NCI-H82 treated with DMSO at 0.1 percent for 48 hours (cell line): Measurements from ENCODE around the gene CHN2.
A peak's percentile ranks its signal among the peaks of the same experiment; 100 is the strongest.

Experiments used
- DNase-seq: peaks from one replicate; lab custom pipeline; 2025; ENCODE audit not compliant: unreplicated experiment; lab: John Stamatoyannopoulos, UW

The CHN2 gene

DNA sequence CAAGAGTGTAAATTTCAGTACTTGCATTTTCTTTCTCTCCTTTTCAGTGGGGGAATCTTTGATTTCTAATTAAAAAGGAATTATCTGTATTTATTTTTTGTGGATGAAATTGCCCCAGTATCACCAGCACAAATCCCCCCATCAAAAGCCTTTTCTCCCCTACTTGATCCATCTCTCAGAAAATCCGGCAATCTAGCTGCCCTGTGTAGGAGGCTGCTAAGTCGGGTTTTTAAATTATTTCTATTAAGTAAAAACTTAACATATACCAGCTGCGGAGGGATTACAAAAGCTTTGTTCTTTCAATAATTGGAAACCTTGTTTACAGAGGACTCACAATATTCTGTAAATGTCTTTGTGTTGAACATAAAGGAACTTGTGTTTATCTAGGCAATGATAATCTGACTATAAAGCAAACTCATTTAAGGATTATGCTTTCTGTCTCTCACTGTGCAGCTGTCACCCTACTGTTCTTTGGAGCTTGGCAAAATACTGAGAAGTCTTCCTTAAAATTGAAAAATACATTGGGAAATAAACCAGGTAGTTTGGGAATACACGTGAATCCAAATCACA lies 191.7 kb downstream of the CHN2 start:
- DNase-seq: peak; percentile 82

DNA sequence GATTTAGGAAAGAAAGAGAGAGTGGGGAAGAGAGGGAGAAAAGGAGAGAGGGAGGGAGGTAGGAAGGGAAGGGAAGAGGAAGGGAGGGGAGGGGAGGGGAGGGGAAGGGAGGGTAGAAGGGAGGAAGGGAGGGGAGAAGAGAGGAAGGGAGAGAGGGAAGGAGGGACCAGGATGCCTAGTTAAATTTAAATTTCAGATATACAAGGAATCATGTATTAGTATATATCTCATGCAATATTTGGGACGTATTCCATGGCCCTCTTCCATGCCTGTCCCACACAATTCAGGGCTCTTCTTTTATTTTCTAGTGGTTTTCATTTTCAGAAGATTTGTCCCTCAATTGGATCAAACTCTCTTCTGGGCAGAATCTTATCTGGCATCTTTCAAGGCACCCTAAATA lies 196.7 kb downstream of the CHN2 start:
- no peak for DNase-seq

DNA sequence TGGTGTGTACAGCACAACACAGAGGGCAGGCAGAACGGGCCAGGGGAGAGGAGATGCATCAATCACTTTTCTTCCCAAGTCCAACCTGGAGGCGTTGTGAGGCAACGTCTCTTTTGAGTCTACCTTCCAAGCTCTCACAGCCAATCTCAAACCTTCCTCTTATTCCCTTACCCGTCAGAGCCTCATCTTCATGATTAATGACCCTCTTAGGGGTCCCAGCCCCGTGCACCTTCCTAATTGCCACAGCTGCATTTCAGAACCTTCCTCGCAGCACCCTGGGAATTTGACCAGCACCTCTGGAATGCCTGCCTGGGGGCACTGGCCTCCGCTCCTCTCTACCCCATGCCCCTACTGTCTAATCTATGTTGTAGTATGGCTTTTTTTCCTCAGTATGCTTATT lies 199.7 kb downstream of the CHN2 start:
- DNase-seq: no peak

DNA sequence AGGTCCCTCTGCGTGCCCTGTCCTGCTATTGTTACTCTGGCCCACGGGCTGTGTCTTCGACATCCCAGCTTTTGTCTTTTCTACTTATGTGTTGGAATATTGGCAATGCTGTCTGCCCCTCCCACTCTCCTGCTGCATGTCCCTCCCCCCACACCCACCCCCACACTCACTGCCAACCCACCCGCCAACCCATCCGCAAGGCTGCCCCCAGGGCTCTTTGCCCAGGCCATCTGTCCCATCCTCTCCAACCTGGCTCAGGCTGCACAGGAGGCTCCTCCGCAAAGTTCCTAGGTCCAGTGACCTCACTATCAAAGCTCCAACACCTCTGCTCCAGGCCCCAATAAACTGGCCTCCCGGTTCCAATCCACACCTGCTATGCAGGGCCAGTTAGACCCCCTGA lies 202.0 kb downstream of the CHN2 start:
- DNase-seq: no peak

DNA sequence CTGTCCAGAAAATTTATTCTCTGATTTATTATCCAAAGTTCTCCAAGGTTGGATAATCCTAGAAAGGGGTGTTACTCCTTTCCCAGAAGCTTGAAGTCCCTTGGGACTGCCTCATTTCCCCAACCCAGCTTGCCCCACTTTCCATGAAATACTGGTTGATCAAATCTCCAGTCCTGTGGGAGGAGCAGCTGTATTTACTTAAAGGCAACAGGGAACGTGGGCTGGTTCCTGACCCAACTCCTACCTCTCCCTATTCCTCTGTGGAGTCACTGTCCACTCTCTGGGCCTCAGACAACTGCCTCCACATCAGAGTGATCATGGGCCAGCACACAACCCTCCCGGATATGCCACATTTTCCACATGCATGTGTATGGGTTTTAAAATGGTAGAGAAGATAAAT lies 202.8 kb downstream of the CHN2 start:
- no peak for DNase-seq

DNA sequence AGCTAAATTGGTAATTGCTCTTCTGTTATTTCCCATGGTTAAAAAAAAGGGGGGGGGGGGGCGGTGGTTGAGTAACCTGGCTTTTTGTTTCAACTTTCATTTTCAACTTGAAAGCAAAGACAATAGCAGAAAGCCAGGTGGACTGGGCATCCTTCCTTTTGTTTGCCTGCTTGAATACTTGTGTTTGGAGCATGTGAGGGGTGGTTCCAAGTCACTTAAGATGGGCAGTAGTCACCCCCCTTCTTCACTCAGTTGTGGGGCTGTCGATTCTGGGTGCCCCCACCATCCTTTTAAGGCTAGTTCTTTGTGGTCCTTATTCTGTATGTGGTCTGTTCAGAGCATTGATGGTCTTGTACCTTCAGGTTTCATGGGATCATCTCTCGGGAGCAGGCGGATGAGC lies 203.4 kb downstream of the CHN2 start:
- no peak for DNase-seq

DNA sequence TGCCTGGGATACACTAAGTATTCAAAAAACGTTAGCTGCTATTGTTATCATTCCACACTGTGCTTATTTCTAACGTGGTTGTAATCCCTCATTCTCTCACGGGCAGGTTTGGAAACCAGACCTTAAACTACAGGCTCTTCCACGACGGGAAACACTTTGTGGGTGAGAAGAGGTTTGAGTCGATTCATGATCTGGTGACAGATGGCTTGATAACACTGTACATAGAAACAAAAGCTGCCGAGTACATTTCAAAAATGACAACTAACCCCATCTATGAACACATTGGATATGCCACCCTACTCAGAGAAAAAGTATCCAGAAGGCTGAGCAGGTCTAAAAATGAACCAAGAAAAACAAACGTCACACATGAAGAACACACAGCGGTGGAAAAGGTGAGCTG lies 205.9 kb downstream of the CHN2 start:
- DNase-seq: no peak

DNA sequence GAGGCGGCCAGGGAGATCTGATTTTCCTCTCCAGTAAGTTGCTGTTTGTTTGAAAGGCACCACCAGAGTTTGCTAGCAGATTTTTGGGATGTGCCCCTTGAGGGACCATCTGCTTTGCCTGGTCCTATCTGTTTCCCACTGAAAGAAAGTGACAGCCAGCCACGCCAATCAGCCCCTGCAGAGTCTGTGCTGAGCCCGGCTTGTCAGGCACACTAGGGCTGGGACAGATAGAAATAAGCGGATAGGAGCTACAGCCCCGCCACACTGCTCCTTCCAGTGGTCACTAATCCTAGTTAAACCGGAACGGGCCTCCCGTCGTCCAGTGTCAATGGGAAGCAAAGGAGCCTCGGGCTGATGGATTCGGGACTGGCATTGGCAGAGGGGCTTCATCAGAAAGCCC lies 207.2 kb downstream of the CHN2 start:
- peak; percentile 16 for DNase-seq

DNA sequence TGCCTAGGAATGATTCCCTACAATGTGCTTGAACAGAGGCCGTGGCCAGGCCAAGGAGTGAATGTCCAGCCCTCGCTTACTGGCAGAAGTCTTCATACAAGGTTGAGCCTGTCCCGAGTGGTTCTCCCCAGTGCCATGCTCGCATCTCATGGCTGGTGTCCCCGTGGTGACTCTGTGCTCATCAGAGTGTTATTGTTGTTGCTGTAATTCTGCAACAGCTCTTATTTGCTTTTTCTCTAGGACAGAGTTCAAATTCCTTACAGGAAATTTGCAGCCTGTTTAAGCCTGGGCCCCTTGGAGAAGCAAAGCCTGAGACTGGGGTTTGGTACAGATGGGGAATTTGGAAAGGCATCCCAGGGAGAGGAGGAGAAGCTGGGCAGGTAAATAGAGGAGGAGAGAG lies 211.3 kb downstream of the CHN2 start:
- no peak for DNase-seq

DNA sequence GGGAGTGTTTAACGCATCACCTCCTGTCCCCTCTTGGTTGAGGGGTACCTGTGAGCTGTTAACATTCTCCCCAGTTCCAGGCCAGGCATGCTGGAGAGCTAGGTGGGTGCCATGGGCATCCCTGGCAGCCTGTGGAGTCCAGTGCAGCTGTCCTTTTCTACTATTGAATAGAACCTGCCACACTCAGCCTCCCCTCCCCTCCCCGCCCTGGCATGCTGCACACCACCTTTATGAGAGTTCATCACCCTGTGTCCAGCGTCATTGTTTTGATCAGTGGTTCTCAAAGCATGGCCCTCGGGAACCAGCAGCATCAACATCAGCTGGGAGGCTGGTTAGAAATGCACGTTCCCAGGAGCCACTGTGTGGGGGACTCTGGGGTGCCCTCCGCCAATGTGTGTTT lies 211.8 kb downstream of the CHN2 start:
- DNase-seq: no peak

DNA sequence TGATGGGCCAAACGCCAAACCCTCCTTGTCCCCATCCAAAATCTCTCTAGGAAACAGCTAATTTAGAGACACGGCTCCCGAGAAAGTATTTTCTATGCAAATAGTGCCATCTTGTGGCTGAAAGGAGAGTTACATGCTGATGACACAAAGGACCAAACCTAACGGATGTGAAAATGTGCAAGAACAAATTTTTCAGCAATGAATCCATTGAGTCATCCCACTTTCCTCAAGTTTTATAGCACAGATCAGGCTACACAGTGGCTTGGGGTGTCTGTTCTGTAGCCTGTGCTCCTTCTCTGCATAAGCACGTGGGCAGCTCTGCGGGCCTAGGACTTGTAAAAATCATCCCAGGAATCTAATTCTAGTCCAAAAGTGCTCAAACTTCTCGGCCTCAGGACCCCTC lies 214.3 kb downstream of the CHN2 start:
- peak; percentile 68 for DNase-seq

DNA sequence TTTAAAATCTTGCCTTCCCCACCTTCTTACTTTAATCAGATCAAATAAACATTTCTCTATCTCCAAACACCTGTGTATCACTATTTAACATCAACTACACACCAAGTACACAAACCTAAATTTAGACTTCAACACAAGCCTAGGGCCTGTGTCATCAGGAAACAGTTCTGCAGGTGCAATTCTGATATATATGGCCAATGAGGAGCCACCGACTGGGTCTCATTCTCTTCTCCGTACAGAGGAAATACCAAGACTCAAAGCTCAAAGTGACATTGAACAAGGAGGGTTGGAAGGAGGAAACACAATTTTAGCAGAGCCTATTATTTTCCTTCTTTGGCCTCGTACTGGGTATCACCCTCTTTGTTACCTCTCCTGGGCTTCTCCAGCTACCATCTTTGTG lies 216.4 kb downstream of the CHN2 start:
- DNase-seq: no peak

DNA sequence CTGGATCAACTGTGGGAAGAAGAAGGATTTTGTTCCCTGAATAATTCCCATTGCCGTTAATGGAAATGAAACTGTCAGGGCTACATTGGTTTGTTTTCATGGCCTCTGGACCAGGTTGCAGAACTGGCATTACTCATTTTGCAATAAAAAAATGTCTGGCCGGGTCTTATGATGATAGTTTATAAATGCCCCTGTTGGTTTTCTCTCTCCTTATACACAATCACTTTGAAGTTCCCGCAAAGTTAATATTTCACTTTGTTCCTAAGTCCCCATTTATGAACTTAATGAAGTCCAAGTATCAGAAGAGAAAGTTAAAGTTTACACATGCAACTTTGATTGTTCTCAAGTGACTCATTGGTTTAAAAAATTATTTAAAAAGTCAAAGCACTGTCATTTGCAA lies 218.3 kb downstream of the CHN2 start:
- no peak for DNase-seq

DNA sequence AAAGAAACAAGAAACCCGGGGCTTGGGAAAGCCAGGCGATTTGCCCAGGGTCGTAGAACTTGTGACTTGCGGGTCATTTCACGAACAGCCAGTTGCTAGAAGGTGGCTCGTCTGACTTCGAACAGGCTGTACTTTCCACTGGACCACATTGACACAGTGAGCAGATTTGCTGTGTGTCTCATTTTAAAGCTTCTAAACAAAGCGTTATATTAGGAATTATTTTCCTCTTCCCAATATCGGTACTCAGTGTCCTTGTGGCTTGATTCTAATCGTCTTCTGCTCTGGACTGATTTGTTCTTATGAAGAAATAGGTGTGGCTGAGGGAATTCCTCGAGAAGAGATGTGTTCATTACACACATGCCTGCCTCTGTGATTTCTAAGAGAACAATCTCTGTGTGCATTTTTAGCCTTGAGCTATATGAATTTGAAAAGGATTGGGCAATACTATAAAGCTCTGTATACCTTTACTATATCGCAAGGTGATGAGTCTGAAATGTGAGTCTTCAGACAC lies 219.1 kb downstream of the CHN2 start:
- no peak for DNase-seq

DNA sequence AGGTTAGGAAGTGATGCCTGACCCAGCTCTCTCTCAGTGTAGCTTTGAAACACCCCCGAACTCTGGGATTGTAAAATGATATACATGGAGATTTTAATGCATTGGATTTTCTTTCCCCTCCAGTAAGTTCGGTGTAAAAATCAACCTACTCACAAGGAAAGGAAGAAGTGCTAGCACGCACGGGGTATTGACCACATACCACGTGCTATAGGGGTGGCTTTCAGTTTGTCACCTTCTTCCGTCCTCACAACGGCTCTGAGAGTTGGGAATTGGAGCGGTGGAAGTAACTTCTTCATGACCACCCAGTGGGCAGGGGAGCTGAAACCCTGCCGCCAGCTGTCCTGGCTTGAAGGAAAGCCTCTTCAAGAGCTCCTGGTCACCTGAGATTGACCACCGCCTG lies 219.6 kb downstream of the CHN2 start:
- DNase-seq: no peak

DNA sequence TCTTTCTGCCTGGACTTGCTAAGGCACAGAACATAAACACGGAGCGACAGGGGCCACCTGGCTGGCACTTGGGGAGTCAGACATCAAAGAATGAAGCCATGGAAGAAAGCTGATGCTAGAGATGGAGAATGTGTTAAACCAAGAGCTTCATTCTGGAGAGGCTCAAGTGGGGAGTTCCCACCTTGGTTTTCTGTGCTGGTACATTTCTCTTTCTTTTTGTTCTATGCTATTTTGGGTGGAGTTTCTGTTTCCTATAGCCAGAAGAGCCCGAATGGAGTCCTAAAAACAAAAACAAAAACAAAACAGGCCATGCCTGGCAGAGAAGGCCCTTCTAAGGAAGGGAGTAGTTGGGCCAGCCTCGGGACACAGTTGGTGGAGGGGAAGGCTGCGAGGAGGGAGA lies 220.6 kb downstream of the CHN2 start:
- DNase-seq: no peak

DNA sequence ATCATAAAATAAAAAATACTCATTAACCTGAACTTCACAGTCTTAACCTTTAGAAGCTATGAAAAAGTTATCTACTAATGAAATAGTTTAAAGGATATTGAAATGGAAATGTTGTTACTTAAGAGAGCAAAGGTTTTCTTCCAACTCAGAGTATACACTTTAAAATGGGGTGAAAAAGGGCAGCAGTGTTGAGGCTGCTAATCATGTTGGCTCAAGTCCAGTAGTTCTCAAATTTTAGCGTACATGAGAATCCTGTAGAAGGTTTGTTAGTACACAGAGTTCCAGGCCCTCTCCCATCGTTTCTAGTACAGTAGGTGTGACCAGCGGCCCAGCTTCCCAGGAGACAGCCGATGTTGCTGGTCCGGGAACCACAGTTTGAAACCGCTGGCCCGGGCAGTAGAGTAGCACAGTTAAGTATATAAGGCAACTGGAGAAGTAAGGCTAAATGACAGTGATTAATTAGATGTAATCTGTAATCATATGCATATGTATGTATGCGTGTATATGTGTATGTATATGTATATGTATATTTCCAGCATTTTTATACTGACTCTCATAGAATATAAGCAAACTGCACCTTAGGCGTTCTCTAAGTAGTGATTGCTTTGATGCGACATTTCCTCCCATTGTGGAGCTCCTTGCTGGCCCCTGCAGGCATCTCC lies 221.8 kb downstream of the CHN2 start:
- DNase-seq: no peak

DNA sequence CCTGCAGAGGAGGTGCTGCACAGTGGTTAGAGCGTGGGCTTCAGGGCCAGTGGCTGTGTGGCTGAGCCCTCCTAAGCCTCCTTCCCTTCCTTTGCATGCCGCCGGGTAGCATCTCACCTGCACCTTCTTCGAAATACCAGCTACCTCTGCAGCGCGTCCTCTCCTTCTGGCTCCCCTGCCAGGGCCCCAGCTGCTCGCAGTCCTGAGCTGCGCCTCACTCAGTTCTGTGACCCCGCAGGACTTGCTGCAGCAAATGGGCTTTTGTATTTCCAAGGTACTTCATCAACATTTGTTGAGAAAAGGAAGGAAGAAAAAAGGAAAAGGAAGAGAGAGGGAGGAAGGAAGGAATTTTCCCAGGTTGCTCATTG lies 222.3 kb downstream of the CHN2 start:
- no peak for DNase-seq

DNA sequence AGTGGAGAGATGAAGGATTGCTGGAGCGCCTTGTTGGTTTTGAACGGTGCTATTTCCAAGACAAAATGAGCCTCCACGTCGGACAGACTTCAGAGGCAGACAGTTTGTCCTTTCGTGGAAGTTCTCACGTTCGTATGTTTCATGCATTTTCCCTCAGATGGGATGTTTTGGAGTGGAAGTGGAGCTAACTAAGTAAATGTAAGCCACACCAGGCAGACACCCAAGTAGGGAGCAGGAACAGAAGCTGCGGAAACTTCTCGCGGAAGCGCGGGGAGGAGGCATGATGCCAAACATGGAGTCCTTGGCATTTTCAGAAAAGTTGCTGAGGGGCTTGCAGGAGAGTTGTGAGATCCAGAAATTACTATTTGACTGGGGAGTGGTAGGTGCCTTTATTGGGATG lies 223.5 kb downstream of the CHN2 start:
- no peak for DNase-seq

DNA sequence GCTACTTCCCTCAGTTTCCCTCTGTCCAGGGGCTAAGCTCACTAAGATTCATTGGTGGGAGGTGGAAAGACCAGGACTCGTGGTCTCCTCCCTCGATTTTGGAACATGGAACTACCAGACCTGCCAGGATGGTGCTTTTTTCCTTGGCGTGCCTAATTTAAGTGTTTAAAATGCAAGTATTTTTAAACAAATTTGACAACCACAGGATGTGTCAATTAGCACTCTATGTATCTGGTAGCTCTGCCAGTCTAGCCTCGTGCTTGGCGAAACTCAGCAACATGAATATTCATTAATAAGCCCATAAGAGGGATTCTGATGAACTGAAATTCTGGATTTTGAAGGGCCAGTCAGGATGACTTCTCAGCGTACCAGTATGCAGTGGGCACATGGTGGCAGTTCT lies 224.1 kb downstream of the CHN2 start:
- no peak for DNase-seq

DNA sequence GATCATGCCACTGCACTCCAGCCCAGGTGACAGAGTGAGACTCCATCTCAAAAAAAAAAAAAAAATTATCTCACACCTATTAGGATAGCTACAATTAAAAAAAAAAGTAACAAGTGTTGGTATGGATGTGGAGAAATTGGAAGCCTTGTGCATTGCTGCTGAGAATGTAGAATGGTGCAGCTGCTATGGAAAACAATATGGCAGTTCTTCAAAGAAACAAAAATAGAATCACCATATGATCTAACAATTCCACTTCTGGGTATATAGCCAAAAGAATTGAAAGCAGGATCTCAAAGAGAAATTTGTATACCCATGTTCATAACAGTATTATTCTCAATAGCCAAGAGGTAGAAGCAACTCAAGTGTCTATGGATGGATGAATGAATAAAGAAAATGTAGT lies 225.4 kb downstream of the CHN2 start:
- no peak for DNase-seq

DNA sequence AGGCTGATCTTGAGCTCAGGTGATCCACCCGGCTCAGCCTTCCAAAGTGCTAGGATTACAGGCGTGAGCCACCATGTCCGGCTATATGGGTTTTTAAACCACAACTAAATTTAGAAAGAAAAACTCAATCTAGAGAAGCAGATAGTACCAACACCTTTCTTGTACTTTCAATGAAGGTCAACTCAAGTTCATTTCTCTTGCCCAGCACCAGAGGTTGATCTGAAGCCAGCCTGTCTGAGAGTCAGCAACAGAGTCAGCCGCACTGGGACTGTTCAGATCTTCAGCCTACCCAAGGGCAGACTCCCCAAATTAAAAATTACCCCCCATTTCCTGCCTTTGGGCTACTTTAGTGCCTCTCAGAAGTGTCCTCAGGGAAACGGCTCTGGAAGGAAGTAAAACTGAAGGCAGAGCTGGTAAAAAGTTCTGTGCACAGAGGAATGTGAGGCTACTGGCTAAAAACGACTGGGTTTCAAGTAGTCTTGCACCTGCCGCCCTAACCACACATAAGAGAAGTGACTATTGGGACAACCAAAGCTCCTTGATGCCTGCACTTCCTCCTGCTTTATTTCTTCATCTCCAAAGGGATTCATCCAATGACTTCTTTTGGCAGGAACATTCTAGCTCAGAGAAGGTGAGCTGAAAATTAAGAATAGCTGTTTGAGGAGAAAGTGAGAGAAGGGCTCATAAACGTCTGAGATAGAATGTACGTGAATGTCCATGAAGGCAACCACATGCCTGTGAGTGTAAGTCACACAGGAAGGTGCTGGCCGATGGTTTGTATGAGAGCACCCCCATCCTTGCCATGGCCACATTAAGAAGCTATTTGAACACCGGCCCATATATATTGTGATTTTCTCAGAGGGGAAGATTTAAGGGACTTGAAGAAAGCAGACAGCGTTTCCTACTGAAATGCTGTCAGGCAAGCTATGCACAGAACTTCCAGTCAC lies 226.7 kb downstream of the CHN2 start:
- no peak for DNase-seq
